K562 (cell line): Measurements from ENCODE around the gene PRSS21. TPM values are rescaled to one million over a fixed set of nuclear protein-coding genes. Genes with fewer than 3 reads are reported as not detected.
A peak's percentile ranks its signal among the peaks of the same experiment; 100 is the strongest.

Experiments
- ATAC-seq: fragments of 200-7000 bp; cut with Tn5 transposase; 3 replicates; pipeline ENCODE4 v1.9.1; 2020; ENCODE audit warnings: moderate library complexity
- BruUV-seq: library from RNA; stranded (reverse); fragments of 400-500 nt; replicated peaks from 2 replicates; lab custom pipeline; 2021; lab: Mats Ljungman, UMichigan
- CTCF ChIA-PET: fragments of 300-600 bp; formaldehyde crosslinking; extraction: SDS; loops from one replicate; lab custom pipeline; 2021; ENCODE audit warnings: low intra/inter-chr PET ratio; lab: Yijun Ruan, JAX
- POLR2A ChIA-PET: fragments of 300-600, 350-650 bp; sonication (Branson Sonifier 250); formaldehyde crosslinking; extraction: SDS; loops from one replicate; lab custom pipeline; 2021; ENCODE audit warnings: antibody characterized with exemption, inconsistent platforms; lab: Yijun Ruan, JAX
- DNase-seq, 4 experiments: peaks; one replicate each; pipeline versions ENCODE4 v3.0.0 to v3.0.0-alpha.2; 2011 to 2018; ENCODE audit warnings: low spot score in 3 of 4, mixed read lengths in 3 of 4; ENCODE audit errors: extremely low read depth in 1 of 4
- FAIRE-seq: peaks from 2 replicates; lab custom pipeline; 2011; peaks lifted over from hg19 to GRCh38; lab: Jason Lieb, UNC
- H2AFZ ChIP-seq: 2 replicates; pipeline ENCODE4 v1.6.0; 2011; ENCODE audit warnings: low read depth, low read length, control low read depth, inconsistent platforms
- H3K27ac ChIP-seq: fragments of 200-600 bp; 3 replicates; pipeline ENCODE4 v1.8.0; 2011; ENCODE audit warnings: low read depth, mild to moderate bottlenecking, control low read depth, inconsistent platforms, low read length, moderate library complexity, mixed read lengths; ENCODE audit errors: extremely low read depth
- H3K27me3 ChIP-seq, 2 experiments: fragments of 300-600 bp in 1 of 2; 2 replicates in 1 of 2; 3 replicates in 1 of 2; pipeline versions ENCODE4 v1.6.0 to v1.8.0; 2011; ENCODE audit warnings: inconsistent platforms in 2 of 2, low read length in 2 of 2, mild to moderate bottlenecking in 1 of 2, mixed read lengths in 1 of 2, moderate library complexity in 1 of 2; ENCODE audit not compliant: control insufficient read depth in 2 of 2, insufficient read depth in 2 of 2
- H3K36me3 ChIP-seq: fragments of 300-600 bp; 3 replicates; pipeline ENCODE4 v1.8.0; 2011; ENCODE audit warnings: mild to moderate bottlenecking, low read length, inconsistent platforms; ENCODE audit not compliant: control insufficient read depth, insufficient read depth
- H3K4me1 ChIP-seq, 2 experiments: fragments of 200-600 bp in 1 of 2; replicated peaks in 1 of 2; 2 replicates in 1 of 2; 3 replicates in 1 of 2; pipeline versions ENCODE4 v1.5.1 to v1.8.0; 2011; ENCODE audit warnings: inconsistent platforms in 2 of 2, low read length in 2 of 2, mild to moderate bottlenecking in 1 of 2, mixed read lengths in 1 of 2, moderate library complexity in 1 of 2; ENCODE audit not compliant: control insufficient read depth in 2 of 2, insufficient read depth in 2 of 2
- H3K4me2 ChIP-seq: 2 replicates; pipeline ENCODE4 v1.6.1; 2011; ENCODE audit warnings: low read length, control low read depth, inconsistent platforms, mixed read lengths; ENCODE audit not compliant: insufficient read depth
- H3K4me3 ChIP-seq: fragments of 200-600 bp; sonication (generic), shearing (Covaris generic); 2 replicates; pipeline ENCODE4 v1.5.1; 2016; ENCODE audit warnings: control low read depth, inconsistent platforms
- H3K79me2 ChIP-seq: fragments of 200-600 bp; 3 replicates; pipeline ENCODE4 v1.8.0; 2011; ENCODE audit warnings: low read length, inconsistent platforms; ENCODE audit not compliant: control insufficient read depth, insufficient read depth
- H3K9ac ChIP-seq, 2 experiments: 2 replicates each; pipeline versions ENCODE4 v1.6.0 to v1.6.1; 2011; ENCODE audit warnings: low read depth in 2 of 2, low read length in 2 of 2, control low read depth in 1 of 2, inconsistent platforms in 1 of 2, mild to moderate bottlenecking in 1 of 2, mixed read lengths in 1 of 2; ENCODE audit not compliant: insufficient read depth in 1 of 2
- H3K9me1 ChIP-seq: one replicate; pipeline ENCODE4 v1.6.0; 2011; ENCODE audit warnings: inconsistent platforms, mild to moderate bottlenecking, low read length, moderate library complexity; ENCODE audit not compliant: control insufficient read depth, insufficient read depth
- H3K9me3 ChIP-seq: replicated peaks from 2 replicates; pipeline ENCODE4 v1.5.1; 2011; ENCODE audit warnings: low read depth, low read length, inconsistent platforms; ENCODE audit not compliant: control insufficient read depth, insufficient read depth
- H4K20me1 ChIP-seq: replicated peaks from 2 replicates; pipeline ENCODE4 v1.6.1; 2011; ENCODE audit warnings: low read length, inconsistent platforms, mixed read lengths; ENCODE audit not compliant: control insufficient read depth, insufficient read depth
- ARID1B ChIP-seq: fragments of 450-650 bp; IDR thresholded peaks from 2 replicates; pipeline ENCODE4 v1.6.1; 2016; ENCODE audit warnings: antibody characterized with exemption, mild to moderate bottlenecking, inconsistent platforms
- ATF4 ChIP-seq: fragments of 450-650 bp; formaldehyde crosslinking; IDR thresholded peaks from 2 replicates; pipeline ENCODE4 v1.4.0; 2022; ENCODE audit warnings: mild to moderate bottlenecking, moderate library complexity
- EP400 ChIP-seq: fragments of 450-650 bp; IDR thresholded peaks from 2 replicates; pipeline ENCODE4 v1.6.1; 2017; ENCODE audit warnings: antibody characterized with exemption, mild to moderate bottlenecking, moderate library complexity
- FOXJ3 ChIP-seq: sonication (generic); formaldehyde crosslinking; IDR thresholded peaks from 2 replicates; pipeline ENCODE4 v1.4.0; 2020; ENCODE audit warnings: mild to moderate bottlenecking, missing genetic modification reagents
- HDGF ChIP-seq: fragments of 450-650 bp; IDR thresholded peaks from 2 replicates; pipeline ENCODE4 v1.6.1; 2016
- JUN ChIP-seq, 2 experiments: sonication (generic) in 1 of 2; formaldehyde crosslinking in 1 of 2; IDR thresholded peaks; 2 replicates each; pipeline versions ENCODE4 v1.6.1 to v1.8.0; 2012 to 2022; ENCODE audit warnings: borderline replicate concordance in 2 of 2, mild to moderate bottlenecking in 2 of 2, improper control_type of control experiment in 1 of 2, low read depth in 1 of 2, low read length in 1 of 2, missing genetic modification reagents in 1 of 2
- KHSRP ChIP-seq: fragments of 450-650 bp; IDR thresholded peaks from 2 replicates; pipeline ENCODE4 v1.6.1; 2017
- NCOA1 ChIP-seq: fragments of 450-650 bp; IDR thresholded peaks from 2 replicates; pipeline ENCODE4 v1.6.1; 2016; ENCODE audit warnings: low read depth
- RCOR1 ChIP-seq, 2 experiments: IDR thresholded peaks; 2 replicates each; pipeline ENCODE4 v1.6.1; 2012; ENCODE audit warnings: low read depth in 2 of 2, low read length in 2 of 2, borderline replicate concordance in 1 of 2, improper control_type of control experiment in 1 of 2
- TARDBP ChIP-seq: fragments of 450-650 bp; IDR thresholded peaks from 2 replicates; pipeline ENCODE4 v1.6.1; 2016
- TFE3 ChIP-seq: fragments of 450-650 bp; formaldehyde crosslinking; IDR thresholded peaks from 2 replicates; pipeline ENCODE4 v1.4.0; 2020; ENCODE audit warnings: mild to moderate bottlenecking, mixed read lengths
- ZFP30 ChIP-seq: fragments of 250-450 bp; sonication (Bioruptor Pico); IDR thresholded peaks from 2 replicates; pipeline ENCODE4 v1.8.0; 2022; ENCODE audit warnings: moderate library complexity, mild to moderate bottlenecking, inconsistent platforms, borderline replicate concordance
- ZKSCAN3 ChIP-seq: fragments of 250-450 bp; sonication (Bioruptor Pico); IDR thresholded peaks from 2 replicates; pipeline ENCODE4 v1.4.0; 2020
- ZMIZ1 ChIP-seq, 2 experiments: fragments of 150-350 bp in 1 of 2; IDR thresholded peaks; 2 replicates each; pipeline ENCODE4 v1.6.1; 2012 to 2016; ENCODE audit warnings: low read depth in 2 of 2, low read length in 2 of 2, mild to moderate bottlenecking in 1 of 2, moderate library complexity in 1 of 2
- ZNF174 ChIP-seq: fragments of 250-450 bp; sonication (Bioruptor Pico); IDR thresholded peaks from 2 replicates; pipeline ENCODE4 v1.4.0; 2020; ENCODE audit warnings: mild to moderate bottlenecking
- ZNF184 ChIP-seq: sonication (generic); formaldehyde crosslinking; IDR thresholded peaks from 2 replicates; pipeline ENCODE4 v1.5.0; 2020; ENCODE audit warnings: missing genetic modification reagents
- WGBS: fragments of 100-300 bp; shearing (Covaris generic); methylation state at CpG from one replicate; pipeline ENCODE4 v1.1.6; 2016; ENCODE audit warnings: low coverage, mixed read lengths; ENCODE audit not compliant: insufficient coverage; ENCODE audit errors: missing lambda C conversion rate; 5-methylcytosine and 5-hydroxymethylcytosine counted together
- in situ Hi-C: fragments of 300-500 bp; cut with MboI; formaldehyde crosslinking; loops from 4 replicates; pipeline ENCODE4 v1.15.0; 2018; ENCODE audit warnings: inconsistent platforms, mixed read lengths
- intact Hi-C: fragments of 100-400 bp; cut with micrococcal nuclease; formaldehyde crosslinking; loops from 2 replicates; pipeline ENCODE4 v1.14.2; 2022
- polyA plus RNA-seq, 8 experiments: library from polyadenylated mRNA; depleted of rRNA in 4 of 8; stranded (reverse) in 5 of 8; unstranded in 3 of 8; fragments of >200 nt; fragmentation: Nextera tagmentation in 2 of 8; fragmentation: Illumina TruSeq in 1 of 8; extraction: Ambion mirVana in 2 of 8; extraction: Trizol in 1 of 8; gene quantifications; 2 replicates each; pipeline versions ENCODE4 v1.2.1 to v1.2.3, GENCODE V29; 2011 to 2014; ENCODE audit warnings: inconsistent platforms in 1 of 8, missing spikeins in 1 of 8
- total RNA-seq, 7 experiments: library from RNA; depleted of rRNA in 6 of 7; stranded (reverse); fragments of >200 nt in 6 of 7; fragmentation: Illumina TruSeq in 2 of 7; extraction: Trizol in 2 of 7; gene quantifications; 2 replicates each; pipeline versions ENCODE4 v1.2.1 to v1.2.3, GENCODE V29; 2011 to 2021; ENCODE audit warnings: low replicate concordance in 1 of 7

Gene PRSS21
- total and polyA plus RNA-seq, 9 of the 15 experiments (the other 6 are each of a cell fraction or from before 2014, with no cell fraction given) = 12.1 to 121 (median 61.3) TPM

- in situ Hi-C loops (no loop called here), intact Hi-C loops (loop anchor here (1.0 kb wide), 1 partner anchor 26 kb away; no protein-coding TSS in a partner anchor)
- H4K20me1 ChIP-seq = no peaks in the 10 kb centered on the region
- H3K27me3 ChIP-seq = peaks cover 3 to 10% of the 10 kb centered on the region in 2 experiments; a peak in 2 of 5 replicates
- peak overlapping the region; percentile 74 to 93 for H3K9ac ChIP-seq
- DNase-seq = peak; percentile 96
- FAIRE-seq = peak; percentile 85
- H3K36me3 ChIP-seq = no peaks in the 10 kb centered on the region
- WGBS = under 1% methylated on average over 45 of the region's 45 CpGs
- CTCF ChIA-PET = interaction anchor here (0.6 to 2.4 kb wide), 6 partner anchors 14 to 1095 kb away, joined by 3 to 23 read pairs (median 4); partner anchors contain the start of gene MRPS34
- ATAC-seq = peak; percentile 99
- H3K27ac ChIP-seq = peak overlapping the region; percentile 87
- peaks cover 4 to 8% of the 10 kb centered on the region in 2 experiments; a peak in 3 of 5 replicates for H3K4me1 ChIP-seq
- H3K4me3 ChIP-seq = peak overlapping the region; percentile 52
- POLR2A ChIA-PET = interaction anchor here (0.5 to 1.8 kb wide), 6 partner anchors 15 to 116 kb away, joined by 3 to 6 read pairs (median 3); partner anchors contain the start of gene SRRM2
- no peaks in the 10 kb centered on the region for H3K79me2 ChIP-seq
- H2AFZ ChIP-seq = peak overlapping the region; percentile 100
- no peaks in the 10 kb centered on the region for H3K9me1 ChIP-seq
- H3K4me2 ChIP-seq = peak overlapping the region; percentile 93
- H3K9me3 ChIP-seq = no peaks in the 10 kb centered on the region
- TSS peak; percentile 99 for BruUV-seq
- TF ChIP-seq ZMIZ1 (IDR thresholded peaks at IDR 0.05; ENCODE audit: low read depth in 2 of 2, low read length in 2 of 2) (no peak), ZNF174 (CRISPR knock-in tag) (no peak), ZFP30 (no peak), EP400 (peak; percentile 90), NCOA1 (peak; percentile 6; the same call in 1 of the 2 replicates), RCOR1 (IDR thresholded peaks at IDR 0.05; ENCODE audit: borderline replicate concordance in 1 of 2, low read depth in 2 of 2, low read length in 2 of 2) (peak in 1 of 2 experiments; percentile 35; a peak in 1 of 4 replicates), ZKSCAN3 (CRISPR knock-in tag) (no peak), TFE3 (CRISPR knock-in tag) (no peak), FOXJ3 (CRISPR knock-in tag) (no peak), ARID1B (peak; percentile 43; the same call in 1 of the 2 replicates), ATF4 (CRISPR knock-in tag) (peak; percentile 68), TARDBP (no peak; the same call in 1 of the 2 replicates), ZNF184 (no peak), HDGF (no peak), KHSRP (no peak), JUN (IDR thresholded peaks at IDR 0.05; ENCODE audit: borderline replicate concordance, low read depth, low read length) (no peak; the same call in 1 of the 2 replicates), JUN (CRISPR knock-in tag; IDR thresholded peaks at IDR 0.05; ENCODE audit: borderline replicate concordance) (no peak)
Measured at GRCh38 chr16:2867987-2868789, 51.2 kb downstream of the PRSS21 start.
